GM23248 (cell line): ENCODE measurements around the gene RAE1. TPM values are rescaled to one million over a fixed set of nuclear protein-coding genes. Genes with fewer than 3 reads are reported as not detected.
A peak's percentile ranks its signal among the peaks of the same experiment; 100 is the strongest.

Experiments used
- DNase-seq: peaks from one replicate; pipeline ENCODE4 v3.0.0-alpha.2; 2015
- H2AFZ ChIP-seq: fragments of 200-600 bp; sonication (generic); 2 replicates; pipeline ENCODE4 v1.6.1; 2016; ENCODE audit warnings: antibody characterized with exemption
- H3F3A ChIP-seq: fragments of 200-600 bp; sonication (generic); 2 replicates; pipeline ENCODE4 v1.6.1; 2016; ENCODE audit warnings: mild to moderate bottlenecking, antibody characterized with exemption, mixed run types; ENCODE audit not compliant: insufficient read depth
- H3K27ac ChIP-seq: fragments of 200-600 bp; sonication (generic); 2 replicates; pipeline ENCODE4 v1.5.1; 2016; ENCODE audit warnings: mild to moderate bottlenecking
- H3K27me3 ChIP-seq: fragments of 200-600 bp; sonication (generic); replicated peaks from 2 replicates; pipeline ENCODE4 v1.6.1; 2016; ENCODE audit warnings: mild to moderate bottlenecking; ENCODE audit not compliant: insufficient read depth
- H3K36me3 ChIP-seq: fragments of 200-600 bp; sonication (generic); 2 replicates; pipeline ENCODE4 v1.6.1; 2016; ENCODE audit warnings: low read depth, mild to moderate bottlenecking
- H3K4me1 ChIP-seq: fragments of 200-600 bp; sonication (generic); 2 replicates; pipeline ENCODE4 v1.6.1; 2016; ENCODE audit warnings: mild to moderate bottlenecking; ENCODE audit not compliant: insufficient read depth
- H3K4me2 ChIP-seq: fragments of 200-600 bp; sonication (generic); one replicate; pipeline ENCODE4 v1.6.1; 2016; ENCODE audit warnings: mild to moderate bottlenecking; ENCODE audit not compliant: unreplicated experiment
- H3K4me3 ChIP-seq: fragments of 200-600 bp; sonication (generic); 2 replicates; pipeline ENCODE4 v1.5.1; 2016; ENCODE audit warnings: mild to moderate bottlenecking
- H3K79me2 ChIP-seq: fragments of 200-600 bp; sonication (generic); 2 replicates; pipeline ENCODE4 v1.6.1; 2016; ENCODE audit warnings: mild to moderate bottlenecking; ENCODE audit not compliant: insufficient read depth
- H3K9ac ChIP-seq: fragments of 200-600 bp; sonication (generic); 2 replicates; pipeline ENCODE4 v1.6.1; 2016; ENCODE audit warnings: mild to moderate bottlenecking
- H3K9me2 ChIP-seq: fragments of 200-600 bp; sonication (generic); 2 replicates; pipeline ENCODE4 v1.6.1; 2016; ENCODE audit warnings: mixed run types, mild to moderate bottlenecking, moderate library complexity; ENCODE audit not compliant: insufficient read depth
- H3K9me3 ChIP-seq: fragments of 200-600 bp; sonication (generic); one replicate; pipeline ENCODE4 v1.6.1; 2017; ENCODE audit warnings: low read depth
- H4K20me1 ChIP-seq: fragments of 200-600 bp; sonication (generic); 2 replicates; pipeline ENCODE4 v1.6.0; 2016; ENCODE audit not compliant: insufficient read depth
- EZH2 ChIP-seq: fragments of 200-600 bp; sonication (generic); IDR thresholded peaks from 2 replicates; pipeline ENCODE4 v1.6.1; 2018; ENCODE audit warnings: antibody characterized with exemption, mild to moderate bottlenecking; ENCODE audit not compliant: insufficient read depth, poor library complexity, severe bottlenecking
- EZH2phosphoT487 ChIP-seq: fragments of 200-600 bp; sonication (generic); IDR thresholded peaks from 2 replicates; pipeline ENCODE4 v1.6.1; 2018; ENCODE audit warnings: antibody characterized with exemption, moderate library complexity, mild to moderate bottlenecking, low read depth; ENCODE audit not compliant: insufficient read depth
- WGBS, 2 experiments: methylation state at CpG; one replicate each; pipeline ENCODE4 v1.1.6; 2015 to 2017; ENCODE audit warnings: low lambda C conversion rate in 2 of 2, low coverage in 1 of 2; ENCODE audit errors: missing lambda C conversion rate in 2 of 2; 5-methylcytosine and 5-hydroxymethylcytosine counted together
- in situ Hi-C: fragments of 300-500 bp; cut with MboI; formaldehyde crosslinking; loops from 2 replicates; pipeline ENCODE4 v1.15.0; 2020
- polyA plus RNA-seq: library from polyadenylated mRNA; unstranded; fragments of >200 nt; fragmentation: Nextera tagmentation; extraction: Ambion mirVana; gene quantifications from 2 replicates; pipeline ENCODE4 v1.2.1, GENCODE V29; 2016
- total RNA-seq: library from RNA; depleted of rRNA; stranded (reverse); fragments of >200 nt; shearing (Covaris generic); gene quantifications from 2 replicates; pipeline ENCODE4 v1.2.3, GENCODE V29; 2014

Gene RAE1
- total and polyA plus RNA-seq, 2 experiments from 2014 or later: 34.7 to 54.8 TPM

DNA sequence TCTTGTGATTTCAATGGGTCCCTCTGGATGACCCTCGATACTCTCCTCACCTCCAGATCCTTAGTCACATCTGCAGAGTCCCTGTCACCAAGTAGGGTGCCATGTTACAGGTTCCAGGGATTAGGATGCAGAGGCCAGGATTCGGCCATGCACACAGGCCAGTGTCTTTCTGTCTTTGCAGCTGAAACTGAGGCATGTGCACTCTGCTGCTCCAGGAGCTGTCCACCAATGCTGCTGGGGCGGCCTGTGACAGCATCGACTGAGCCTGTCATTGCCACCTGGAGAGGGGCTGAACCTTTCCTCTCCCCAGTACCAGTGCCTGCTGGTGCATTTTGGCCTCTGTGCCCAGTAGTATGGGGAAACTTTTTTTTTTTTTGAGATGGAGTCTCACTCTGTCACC, 35.7 kb downstream of the RAE1 start:
- H3K9me3 ChIP-seq: no peaks in the 10 kb centered on the region
- H3K4me2 ChIP-seq: no peak overlapping the region
- H3K27me3 ChIP-seq: no peaks in the 10 kb centered on the region
- no peak for TF ChIP-seq EZH2phosphoT487
- TF ChIP-seq EZH2: no peak
- H2AFZ ChIP-seq: no peak overlapping the region
- no peaks in the 10 kb centered on the region for H3K4me1 ChIP-seq
- no peak for DNase-seq
- no peak overlapping the region for H3K9ac ChIP-seq
- no peaks in the 10 kb centered on the region for H3K79me2 ChIP-seq
- no peaks in the 10 kb centered on the region for H3K36me3 ChIP-seq
- in situ Hi-C loops: loop anchor here (10.0 kb wide), 2 partner anchors 88 to 818 kb away; no protein-coding TSS in a partner anchor
- H4K20me1 ChIP-seq: no peaks in the 10 kb centered on the region
- H3F3A ChIP-seq: no peaks in the 10 kb centered on the region
- no peak overlapping the region for H3K27ac ChIP-seq
- no peaks in the 10 kb centered on the region for H3K9me2 ChIP-seq
- no peak overlapping the region for H3K4me3 ChIP-seq
- 97 to 98% methylated on average over 4 of the region's 4 CpGs for WGBS, 2 experiments

GRCh38 chr20:57387463-57387862, 36.4 kb downstream of the RAE1 start:
- no peak overlapping the region for H3K9ac ChIP-seq
- H3K4me2 ChIP-seq: no peak overlapping the region
- H3K4me3 ChIP-seq: no peak overlapping the region
- H2AFZ ChIP-seq: no peak overlapping the region
- DNase-seq: no peak
- TF ChIP-seq EZH2 (no peak), EZH2phosphoT487 (no peak)
- no peak overlapping the region for H3K27ac ChIP-seq
- no peaks in the 10 kb centered on the region for H3K9me3 ChIP-seq
- H3K9me2 ChIP-seq: no peaks in the 10 kb centered on the region
- in situ Hi-C loops: loop anchor here (10.0 kb wide), 2 partner anchors 87 to 817 kb away; no protein-coding TSS in a partner anchor
- no peaks in the 10 kb centered on the region for H4K20me1 ChIP-seq
- H3F3A ChIP-seq: no peaks in the 10 kb centered on the region
- 96 to 97% methylated on average over 6 to 8 of the region's 8 CpGs for WGBS, 2 experiments
- no peaks in the 10 kb centered on the region for H3K36me3 ChIP-seq
- no peaks in the 10 kb centered on the region for H3K4me1 ChIP-seq
- H3K79me2 ChIP-seq: 0 out of 2 replicates have a peak, but pooled peaks cover 3% of the 10 kb centered on the region
- H3K27me3 ChIP-seq: no peaks in the 10 kb centered on the region

- no peaks in the 10 kb centered on the region for H3K9me3 ChIP-seq
- H3K36me3 ChIP-seq: no peaks in the 10 kb centered on the region
- H3F3A ChIP-seq: no peaks in the 10 kb centered on the region
- WGBS, 2 experiments: 96 to 100% methylated on average over 7 of the region's 7 CpGs
- no peak overlapping the region for H3K27ac ChIP-seq
- in situ Hi-C loops: loop anchor here (10.0 kb wide), 2 partner anchors 87 to 817 kb away; no protein-coding TSS in a partner anchor
- H3K4me1 ChIP-seq: no peaks in the 10 kb centered on the region
- no peak overlapping the region for H3K9ac ChIP-seq
- 0 out of 2 replicates have a peak, but pooled peaks cover 3% of the 10 kb centered on the region for H3K79me2 ChIP-seq
- TF ChIP-seq EZH2phosphoT487 (no peak), EZH2 (no peak)
- no peaks in the 10 kb centered on the region for H3K9me2 ChIP-seq
- no peak overlapping the region for H2AFZ ChIP-seq
- no peak overlapping the region for H3K4me3 ChIP-seq
- H3K4me2 ChIP-seq: no peak overlapping the region
- H4K20me1 ChIP-seq: no peaks in the 10 kb centered on the region
- no peak for DNase-seq
- no peaks in the 10 kb centered on the region for H3K27me3 ChIP-seq
Observed at GRCh38 chr20:57387945-57388371, 36.9 kb downstream of the RAE1 start.

GRCh38 chr20:57388953-57389694, 38.1 kb downstream of the RAE1 start:
- no peak overlapping the region for H3K27ac ChIP-seq
- H3K9me3 ChIP-seq: no peaks in the 10 kb centered on the region
- DNase-seq: peak; percentile 78
- H3K9ac ChIP-seq: peak overlapping the region; percentile 62
- no peaks in the 10 kb centered on the region for H3K4me1 ChIP-seq
- no peaks in the 10 kb centered on the region for H3K36me3 ChIP-seq
- TF ChIP-seq EZH2phosphoT487 (no peak), EZH2 (no peak)
- H4K20me1 ChIP-seq: no peaks in the 10 kb centered on the region
- peak overlapping the region; percentile 90 for H2AFZ ChIP-seq
- 0 out of 2 replicates have a peak, but pooled peaks cover 3% of the 10 kb centered on the region for H3K79me2 ChIP-seq
- in situ Hi-C loops: loop anchor here (10.0 kb wide), 2 partner anchors 86 to 816 kb away; no protein-coding TSS in a partner anchor
- peak overlapping the region; percentile 58 for H3K4me3 ChIP-seq
- no peaks in the 10 kb centered on the region for H3F3A ChIP-seq
- 11% methylated on average over 36 to 57 of the region's 57 CpGs for WGBS, 2 experiments
- peak overlapping the region; percentile 70 for H3K4me2 ChIP-seq
- no peaks in the 10 kb centered on the region for H3K9me2 ChIP-seq
- H3K27me3 ChIP-seq: no peaks in the 10 kb centered on the region
